HG03108 (cell line): ENCODE results near the gene WDR64.
"Not testable (repeated sequence)": the region's sequence is repeated elsewhere in the genome, so short reads cannot be mapped to it uniquely, and the experiment has no call there.

Experiments used
- ATAC-seq: cut with Tn5 transposase; IDR thresholded peaks from one replicate; pipeline ENCODE4 v1.9.1; 2021; ENCODE audit warnings: moderate library complexity; ENCODE audit not compliant: unreplicated experiment

Gene WDR64

GRCh38 chr1:241698177-241698576 lies 46.1 kb downstream of the WDR64 start:
- ATAC-seq = no peak

GRCh38 chr1:241701483-241702295 lies 49.6 kb downstream of the WDR64 start:
- no peak for ATAC-seq

GRCh38 chr1:241702442-241703373 lies 50.6 kb downstream of the WDR64 start:
- no peak for ATAC-seq

DNA sequence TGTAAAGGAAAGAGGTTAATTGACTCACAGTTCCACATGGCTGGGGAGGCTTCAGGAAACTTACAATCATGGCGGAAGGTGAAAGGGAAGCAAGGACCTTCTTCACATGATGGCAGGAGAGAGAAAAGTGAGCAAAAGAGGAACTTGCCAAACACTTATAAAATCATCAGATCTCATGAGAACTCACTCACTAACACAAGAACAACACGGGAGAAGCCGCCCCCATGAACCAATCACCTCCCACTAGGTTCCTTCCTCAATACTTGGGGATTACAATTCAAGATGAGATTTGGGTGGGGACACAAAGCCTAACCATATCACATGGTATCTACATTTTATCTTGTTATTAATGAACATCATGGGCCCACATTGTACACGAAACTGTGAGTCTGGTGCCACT lies 51.7 kb downstream of the WDR64 start:
- not testable (repeated sequence) for ATAC-seq

DNA sequence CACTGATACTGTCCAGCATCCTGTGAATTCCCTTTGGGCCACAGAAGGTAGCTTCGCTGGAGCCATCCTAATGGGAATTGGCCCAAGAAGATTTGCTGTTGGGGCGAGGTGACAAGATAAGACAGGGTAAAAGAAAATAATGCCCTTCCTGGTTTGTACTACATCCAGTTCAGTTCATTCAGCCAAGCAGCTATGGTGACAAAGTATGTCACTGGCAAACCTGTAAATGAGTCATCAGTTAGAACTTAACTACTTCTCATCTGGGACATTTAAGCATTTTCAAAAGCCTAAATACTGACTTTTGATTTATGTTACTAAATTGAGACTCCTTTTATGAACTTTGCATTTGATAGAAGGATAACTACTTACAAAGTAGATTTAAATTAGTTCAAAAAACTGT lies 54.2 kb downstream of the WDR64 start:
- no peak for ATAC-seq

DNA sequence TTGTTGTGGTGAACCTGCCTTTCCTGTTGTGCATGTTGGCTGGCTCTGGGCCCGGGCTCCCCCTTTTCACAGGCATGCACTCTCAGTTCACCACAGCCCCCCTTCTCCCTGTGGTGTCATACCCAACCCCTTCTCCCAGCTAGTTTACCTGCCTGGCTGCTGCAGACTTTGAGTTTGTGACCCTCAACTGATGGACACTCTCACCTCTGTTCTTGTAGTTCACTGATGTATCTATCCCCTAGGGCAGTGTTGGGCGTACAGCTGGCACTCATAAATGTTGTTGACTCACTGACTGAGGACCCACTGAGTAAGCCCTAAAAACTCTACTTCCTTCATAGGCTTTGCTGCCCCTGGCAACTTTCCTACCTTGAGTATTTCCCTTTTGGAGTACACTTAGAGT lies 54.9 kb downstream of the WDR64 start:
- ATAC-seq = no peak

DNA sequence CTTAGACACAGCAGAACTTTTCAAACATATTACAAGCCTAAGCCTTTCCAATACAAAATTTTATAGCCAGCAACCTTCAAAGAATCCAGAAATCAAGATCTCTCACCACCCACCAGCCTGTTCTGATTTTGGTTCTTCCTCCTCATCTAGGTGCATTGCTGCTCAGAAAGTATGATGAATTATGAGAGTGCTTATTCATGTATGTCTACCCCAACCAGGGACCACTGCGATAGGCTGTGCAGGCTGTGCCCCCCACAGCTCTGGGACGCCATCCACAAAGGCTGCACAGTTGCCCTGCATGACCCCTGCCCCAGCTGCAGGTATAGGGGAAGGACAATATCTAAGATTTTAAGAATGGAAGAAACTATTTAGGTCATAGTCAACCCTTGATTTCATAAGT lies 55.4 kb downstream of the WDR64 start:
- ATAC-seq = no peak

DNA sequence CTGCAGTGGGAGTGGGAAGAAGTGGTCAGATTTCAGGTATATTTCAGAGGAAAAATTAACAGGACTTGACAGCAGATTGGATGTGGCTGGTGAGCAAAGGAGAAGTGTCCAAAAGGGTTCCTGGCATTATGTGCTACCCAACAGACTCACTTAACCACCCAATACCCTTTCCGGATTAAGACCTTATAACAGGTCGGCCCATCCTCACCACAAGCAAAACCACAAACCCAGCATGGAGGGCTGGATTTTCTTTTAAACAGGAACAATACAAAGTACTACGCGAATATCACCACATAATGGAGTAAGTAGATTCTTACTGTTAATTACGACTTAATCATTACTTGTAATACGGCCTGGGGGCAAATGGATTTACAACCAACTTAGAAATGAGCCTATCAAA lies 59.2 kb downstream of the WDR64 start:
- ATAC-seq = no peak

GRCh38 chr1:241713316-241713715 lies 61.2 kb downstream of the WDR64 start:
- no peak for ATAC-seq

DNA sequence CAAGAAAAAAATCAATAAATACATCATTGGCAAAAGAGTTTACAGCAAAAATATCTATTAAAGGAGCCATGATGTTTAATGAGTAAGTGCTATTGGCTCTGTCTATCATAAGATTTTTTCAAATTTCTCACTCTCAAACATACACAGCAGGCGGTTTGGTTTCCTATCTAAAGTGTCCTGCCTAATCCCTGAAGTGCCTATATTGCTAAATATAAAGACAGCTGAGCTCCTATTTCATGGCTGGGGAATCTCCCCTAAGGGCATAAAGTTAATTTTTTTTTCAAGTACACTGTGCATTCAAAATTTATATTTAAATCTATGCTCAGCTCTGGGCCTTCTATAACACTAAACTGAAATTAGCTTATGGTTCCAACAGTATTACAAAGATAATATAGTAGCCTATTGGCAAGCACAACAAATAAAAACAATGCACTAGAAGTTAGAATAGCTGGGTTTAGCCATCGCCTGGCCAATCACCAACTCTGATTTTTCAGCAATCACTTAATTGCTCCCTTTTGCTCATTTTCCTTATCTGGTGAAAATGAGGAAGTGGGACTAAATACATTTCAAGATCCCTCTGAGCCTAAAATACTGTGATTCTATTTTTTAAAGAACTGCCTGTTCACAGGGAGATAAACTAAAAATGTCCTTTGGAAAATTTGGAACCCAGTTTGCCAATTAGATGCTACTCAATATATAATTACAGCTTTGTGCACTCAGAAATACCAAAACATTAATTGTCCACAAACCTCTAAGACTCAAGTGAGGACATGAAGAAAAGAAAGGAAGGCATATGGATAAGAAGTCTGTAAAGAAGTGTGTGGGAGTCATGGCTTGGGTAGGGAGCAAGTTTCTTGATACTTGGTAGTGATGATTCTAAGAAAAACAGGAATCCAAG lies 62.5 kb downstream of the WDR64 start:
- no peak for ATAC-seq

DNA sequence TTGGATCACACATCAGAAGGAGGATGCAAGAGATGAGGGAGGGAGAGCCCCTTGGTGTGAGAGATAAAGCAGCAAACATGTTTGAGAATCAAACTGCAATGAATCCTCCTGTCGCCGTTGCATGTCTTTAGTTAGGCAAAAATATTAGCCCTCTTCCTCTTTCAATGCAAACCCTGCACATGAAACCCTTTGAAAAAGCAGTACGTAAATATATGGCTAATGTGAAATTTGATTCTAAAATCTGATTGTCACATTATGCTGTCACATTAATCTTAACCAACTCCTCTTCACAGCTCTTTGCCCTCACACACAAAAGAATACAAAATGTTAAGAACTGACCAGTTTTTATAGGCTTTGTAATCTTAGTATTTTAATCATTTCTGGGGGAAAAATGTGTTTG lies 63.4 kb downstream of the WDR64 start:
- ATAC-seq = no peak

DNA sequence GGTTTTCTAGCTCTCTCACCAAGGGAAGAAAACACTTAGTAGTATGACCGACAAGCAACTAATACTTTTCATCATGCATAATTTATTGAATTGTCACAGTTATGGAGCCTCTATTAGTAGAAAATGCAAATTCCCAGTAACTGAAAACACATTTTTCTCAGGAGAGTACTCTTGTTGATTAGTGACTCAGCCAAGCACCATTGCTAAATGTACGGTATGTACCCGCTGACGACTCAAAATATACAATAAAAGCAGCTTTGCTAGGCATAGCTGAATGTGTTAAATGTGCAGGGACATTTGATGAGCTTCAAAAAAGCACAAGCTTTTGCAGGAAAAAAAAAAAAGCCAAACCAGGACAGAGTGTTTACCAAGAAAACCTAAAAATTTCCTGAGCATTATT lies 63.9 kb downstream of the WDR64 start:
- no peak for ATAC-seq

DNA sequence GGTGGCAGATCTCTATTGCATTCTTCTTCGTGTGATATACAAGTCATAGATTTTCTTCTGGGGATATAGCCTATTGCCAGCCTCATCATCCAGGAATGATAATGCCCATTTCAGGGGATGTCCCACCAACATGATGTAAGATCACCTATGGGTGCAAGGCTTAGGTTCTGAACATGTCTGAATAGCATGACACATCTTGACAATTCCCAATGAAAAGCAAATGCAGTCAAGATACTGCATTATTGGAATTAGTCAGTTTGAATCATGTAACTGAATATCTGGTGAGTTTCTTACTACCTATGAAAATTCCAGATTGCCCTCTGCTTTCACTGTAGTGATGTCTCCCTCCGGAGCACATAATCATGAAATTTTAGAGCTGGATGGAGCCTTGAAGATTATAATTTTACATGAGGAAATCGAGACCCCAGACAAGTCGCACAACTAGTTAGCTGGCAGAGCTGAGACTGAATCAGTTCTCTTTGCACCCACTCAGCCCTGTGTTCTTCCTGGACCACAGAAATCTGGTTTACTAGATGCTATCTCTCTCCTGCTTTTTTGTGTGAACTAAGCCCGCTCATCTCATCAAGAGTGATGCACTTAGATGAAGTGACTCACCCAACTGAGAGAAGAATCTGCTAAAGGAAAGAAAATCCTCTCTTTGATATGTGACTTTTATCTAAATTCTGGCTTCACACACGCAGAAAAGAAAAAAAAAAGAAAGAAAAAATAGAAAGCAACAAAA lies 65.0 kb downstream of the WDR64 start:
- no peak for ATAC-seq

GRCh38 chr1:241717975-241718374 lies 65.9 kb downstream of the WDR64 start:
- ATAC-seq = no peak

- ATAC-seq = no peak
Measured at GRCh38 chr1:241721011-241721410, 68.9 kb downstream of the WDR64 start.

DNA sequence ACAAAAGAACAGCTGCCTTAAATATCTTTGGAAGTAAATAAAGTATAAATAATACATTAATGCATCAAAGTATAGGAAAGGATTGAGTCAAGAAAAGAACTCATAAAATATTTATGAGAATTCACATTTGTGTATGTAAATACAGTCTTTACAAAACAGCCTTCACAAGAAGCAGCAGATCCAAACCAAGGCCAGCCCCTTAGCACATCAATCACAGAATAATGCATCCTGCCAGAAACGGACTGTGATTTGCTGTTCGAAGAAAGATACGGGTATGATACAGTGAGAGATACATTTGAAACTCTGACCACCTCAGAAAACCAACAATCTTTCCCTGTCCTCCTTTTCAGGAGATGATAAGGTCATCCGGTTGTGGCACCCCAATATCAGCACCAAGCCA lies 70.9 kb downstream of the WDR64 start:
- ATAC-seq = no peak

- ATAC-seq = no peak
Measured at GRCh38 chr1:241724741-241725356, 72.8 kb downstream of the WDR64 start.

DNA sequence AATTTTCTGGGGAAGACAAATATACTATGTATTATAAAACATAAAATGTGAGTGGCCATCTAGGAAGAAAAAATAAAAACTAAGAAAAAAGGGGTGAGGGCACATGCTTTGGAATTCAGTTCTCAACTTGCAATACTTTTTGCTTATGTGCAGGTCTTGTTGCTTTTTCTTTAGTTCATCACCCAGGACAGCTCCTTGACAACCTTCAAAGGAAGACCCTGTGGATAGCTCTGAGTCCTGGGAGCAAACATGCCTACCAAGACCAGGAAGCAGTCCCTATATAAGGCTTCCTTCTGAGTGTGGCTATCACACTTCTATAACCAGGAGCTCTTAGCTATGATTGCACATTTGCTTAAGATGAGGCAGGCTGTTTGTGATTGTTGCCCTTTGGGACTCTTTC lies 78.0 kb downstream of the WDR64 start:
- ATAC-seq = no peak

- no peak for ATAC-seq
Measured at GRCh38 chr1:241733899-241734298, 81.8 kb downstream of the WDR64 start.

DNA sequence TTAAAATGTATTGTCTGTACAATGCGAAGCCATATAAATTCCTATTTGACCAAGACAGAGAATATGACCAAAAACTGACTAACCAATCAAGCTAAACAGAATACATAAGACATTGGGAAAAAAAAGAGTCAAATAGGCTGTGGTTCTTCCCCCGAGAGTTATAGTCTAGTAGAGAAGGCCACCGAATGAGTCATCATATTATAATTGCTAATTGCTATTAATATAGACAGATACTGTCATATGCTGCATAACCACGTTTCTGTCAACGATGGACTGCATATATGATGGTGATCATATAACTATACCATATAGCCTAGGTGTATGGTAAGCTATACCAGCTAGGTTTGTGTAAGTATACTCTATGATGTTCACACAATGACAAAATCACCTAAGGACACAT lies 82.5 kb downstream of the WDR64 start:
- ATAC-seq = no peak
